ENCODE results near the gene TMPRSS6.

The TMPRSS6 gene

DNA sequence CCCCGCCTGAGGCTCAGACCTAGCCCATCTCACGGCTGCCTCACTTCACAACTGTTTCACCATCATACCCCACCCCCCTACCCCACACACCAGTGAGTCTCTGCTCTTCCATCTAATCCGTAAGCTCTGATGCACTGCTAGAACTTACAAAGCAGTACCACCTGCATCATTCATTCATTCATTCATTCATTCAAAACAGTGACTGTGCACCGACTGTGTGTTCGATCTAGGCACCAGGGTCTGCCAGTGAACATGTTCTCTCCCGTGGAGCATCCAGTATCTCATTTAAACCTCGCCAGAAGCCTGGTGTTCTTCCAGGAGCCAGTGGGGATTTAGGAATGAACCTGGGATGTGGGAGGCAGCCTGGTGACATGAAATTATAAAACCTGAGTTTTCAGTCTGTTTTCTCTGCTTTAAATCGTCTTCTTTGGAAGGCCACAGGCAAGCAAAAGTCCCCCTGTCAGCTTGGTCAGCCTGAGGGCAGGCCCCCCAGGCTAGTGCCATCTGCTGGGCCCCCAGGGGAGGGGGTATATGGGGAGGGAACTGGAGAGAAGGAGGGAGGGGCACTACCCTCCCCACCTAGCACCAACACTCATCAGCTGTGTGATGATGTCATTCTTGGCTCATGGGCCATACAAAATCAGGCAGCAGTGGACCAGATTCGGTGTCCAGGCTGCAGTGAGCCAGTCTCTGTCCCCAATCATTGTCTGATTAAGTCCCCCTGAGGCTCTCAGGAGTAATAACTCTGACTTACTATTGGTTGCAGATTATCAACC is 18.4 kb downstream of the TMPRSS6 start:
- TF ChIP-seq, protein P1, sequence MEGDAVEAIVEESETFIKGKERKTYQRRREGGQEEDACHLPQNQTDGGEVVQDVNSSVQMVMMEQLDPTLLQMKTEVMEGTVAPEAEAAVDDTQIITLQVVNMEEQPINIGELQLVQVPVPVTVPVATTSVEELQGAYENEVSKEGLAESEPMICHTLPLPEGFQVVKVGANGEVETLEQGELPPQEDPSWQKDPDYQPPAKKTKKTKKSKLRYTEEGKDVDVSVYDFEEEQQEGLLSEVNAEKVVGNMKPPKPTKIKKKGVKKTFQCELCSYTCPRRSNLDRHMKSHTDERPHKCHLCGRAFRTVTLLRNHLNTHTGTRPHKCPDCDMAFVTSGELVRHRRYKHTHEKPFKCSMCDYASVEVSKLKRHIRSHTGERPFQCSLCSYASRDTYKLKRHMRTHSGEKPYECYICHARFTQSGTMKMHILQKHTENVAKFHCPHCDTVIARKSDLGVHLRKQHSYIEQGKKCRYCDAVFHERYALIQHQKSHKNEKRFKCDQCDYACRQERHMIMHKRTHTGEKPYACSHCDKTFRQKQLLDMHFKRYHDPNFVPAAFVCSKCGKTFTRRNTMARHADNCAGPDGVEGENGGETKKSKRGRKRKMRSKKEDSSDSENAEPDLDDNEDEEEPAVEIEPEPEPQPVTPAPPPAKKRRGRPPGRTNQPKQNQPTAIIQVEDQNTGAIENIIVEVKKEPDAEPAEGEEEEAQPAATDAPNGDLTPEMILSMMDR (IDR thresholded peaks at IDR 0.05; ENCODE audit: insufficient read depth, low read depth, low read length, missing control alignments) = no peak

DNA sequence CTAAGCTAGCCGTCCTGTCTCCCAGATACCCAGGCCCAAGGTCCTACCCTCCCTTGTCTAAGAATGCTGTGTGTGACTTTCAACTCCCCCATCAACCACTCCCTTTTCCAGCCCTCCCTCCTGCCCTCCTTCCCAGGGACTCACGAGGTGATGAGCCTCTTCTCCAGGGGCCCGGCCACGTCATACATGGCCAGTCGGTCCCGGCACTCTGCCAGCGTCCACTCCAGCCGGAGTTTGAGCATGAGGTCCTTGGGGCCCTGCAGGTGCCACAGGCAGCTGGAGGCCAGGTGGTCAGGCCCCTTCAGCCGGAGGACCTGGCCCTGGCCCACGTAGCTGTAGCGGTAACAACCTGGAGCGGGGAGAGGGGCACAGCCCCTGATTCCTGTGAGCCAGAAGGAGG is 20.1 kb downstream of the TMPRSS6 start:
- DNase-seq (ENCODE audit: low read depth) = no peak
- H3K4me3 ChIP-seq (ENCODE audit: low read depth, low read length) = no peak overlapping the region
- TF ChIP-seq, protein P1 (IDR thresholded peaks at IDR 0.05; ENCODE audit: insufficient read depth, low read depth, low read length, missing control alignments) = no peak

More for the DNA sequence above, 18.4 kb downstream of the TMPRSS6 start:
- H3K4me3 ChIP-seq (ENCODE audit: low read depth, low read length) = no peak overlapping the region
- no peak for DNase-seq (ENCODE audit: low read depth)

DNA sequence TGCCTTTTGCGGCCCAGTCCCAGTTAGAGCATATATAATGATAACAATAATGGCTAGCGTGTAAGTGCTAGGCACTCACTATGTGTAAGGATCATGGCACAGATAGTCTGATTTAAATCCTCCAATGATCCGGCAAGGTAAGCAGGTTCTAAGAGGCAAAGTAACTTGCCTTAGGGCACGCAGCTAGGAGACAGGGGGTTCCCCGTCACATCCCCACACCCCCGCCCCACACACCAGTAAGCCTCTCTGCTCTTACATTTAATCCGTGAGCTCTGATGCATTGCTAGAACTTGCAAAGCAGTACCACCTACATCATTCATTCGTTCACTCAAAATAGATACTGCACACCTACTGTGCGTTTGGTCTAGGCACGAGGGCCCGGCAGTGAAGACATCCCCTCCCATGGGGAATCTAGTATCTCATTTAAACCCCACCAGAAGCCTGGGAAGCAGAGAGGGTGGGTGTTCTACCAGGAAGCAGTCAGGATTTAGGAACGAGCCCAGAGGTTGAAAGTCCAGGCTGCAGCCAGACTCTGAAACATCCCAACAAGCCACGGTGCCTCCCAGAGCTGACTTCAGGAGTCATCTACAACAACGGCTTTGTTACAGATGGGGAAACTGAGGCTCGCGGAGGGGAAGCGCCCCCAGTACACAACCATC is 20.6 kb downstream of the TMPRSS6 start:
- H3K4me3 ChIP-seq (ENCODE audit: low read depth, low read length) = no peak overlapping the region
- DNase-seq (ENCODE audit: low read depth) = no peak
- TF ChIP-seq, protein P1 (IDR thresholded peaks at IDR 0.05; ENCODE audit: insufficient read depth, low read depth, low read length, missing control alignments) = no peak

DNA sequence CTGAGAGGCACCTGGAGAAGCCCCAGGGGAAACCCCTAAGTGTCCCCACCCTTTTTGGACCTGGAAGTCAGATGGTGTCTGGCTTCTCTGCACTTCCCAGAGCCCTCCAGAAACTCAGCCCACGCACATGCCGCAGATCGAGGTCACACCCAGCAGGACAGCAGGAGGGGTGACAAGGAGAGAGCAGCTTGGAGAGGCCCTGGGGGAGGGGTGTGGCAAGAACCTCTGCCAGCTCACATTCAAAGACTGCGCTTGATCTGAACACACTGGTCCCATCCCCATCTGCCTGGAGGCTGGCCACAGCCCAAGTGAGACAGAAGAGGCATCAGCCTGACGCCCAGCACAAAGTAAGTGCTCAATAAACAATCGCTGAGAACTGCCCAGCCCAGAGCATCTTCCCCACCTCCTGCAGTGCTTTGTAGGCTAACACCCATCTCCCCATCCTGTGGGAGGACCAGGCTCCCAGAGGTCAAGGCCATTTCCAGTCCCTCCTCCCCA is 21.4 kb downstream of the TMPRSS6 start:
- TF ChIP-seq, protein P1 (IDR thresholded peaks at IDR 0.05; ENCODE audit: insufficient read depth, low read depth, low read length, missing control alignments) = no peak
- DNase-seq (ENCODE audit: low read depth) = no peak
- no peak overlapping the region for H3K4me3 ChIP-seq (ENCODE audit: low read depth, low read length)

DNA sequence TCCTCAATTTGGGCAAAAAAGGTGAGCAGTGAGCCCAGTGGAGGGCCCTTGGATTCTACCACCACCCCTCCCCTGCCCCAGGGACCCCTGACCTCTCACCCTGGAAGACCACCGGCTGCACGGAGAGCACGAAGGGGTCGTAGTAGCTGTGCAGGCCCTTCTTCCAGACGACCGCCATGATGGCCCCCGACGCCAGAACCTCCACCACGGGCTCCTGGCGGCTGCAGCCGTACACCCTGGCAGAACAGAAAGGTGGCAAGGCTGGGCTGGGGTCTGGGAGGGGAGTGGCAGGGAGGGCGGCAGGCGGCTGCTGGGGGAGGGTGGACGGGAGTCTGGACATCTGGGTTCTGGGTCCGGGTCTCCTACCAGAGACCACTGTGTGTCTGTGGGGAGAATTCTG is 23.3 kb downstream of the TMPRSS6 start:
- TF ChIP-seq, protein P1 (IDR thresholded peaks at IDR 0.05; ENCODE audit: insufficient read depth, low read depth, low read length, missing control alignments) = no peak
- DNase-seq (ENCODE audit: low read depth) = no peak
- no peak overlapping the region for H3K4me3 ChIP-seq (ENCODE audit: low read depth, low read length)

DNA sequence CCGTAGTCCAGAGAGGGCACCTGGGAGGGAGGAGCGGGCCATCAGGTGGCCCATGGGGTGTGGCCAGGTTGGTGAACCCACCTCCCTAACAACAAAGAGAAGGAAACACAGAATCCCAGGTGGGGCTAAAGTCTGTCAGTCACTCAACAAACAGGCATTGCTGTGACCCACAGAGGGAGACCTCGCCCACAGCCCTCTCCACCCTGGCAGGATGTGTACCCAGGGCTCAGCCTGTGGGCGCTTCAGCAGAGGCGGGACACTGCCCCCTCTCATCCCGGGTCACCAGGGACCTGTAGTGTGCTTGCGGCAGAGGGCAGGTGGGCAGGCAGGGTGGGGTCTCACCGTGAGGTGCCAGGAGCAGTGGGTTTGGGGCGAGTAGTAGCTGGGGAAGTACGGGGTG is 25.1 kb downstream of the TMPRSS6 start:
- no peak overlapping the region for H3K4me3 ChIP-seq (ENCODE audit: low read depth, low read length)
- no peak for DNase-seq (ENCODE audit: low read depth)
- TF ChIP-seq, protein P1 (IDR thresholded peaks at IDR 0.05; ENCODE audit: insufficient read depth, low read depth, low read length, missing control alignments) = no peak
